Right ventricle myocardium inferior (tissue), 1 donor: ENCODE results near the gene SCMH1. TPM values are rescaled to one million over a fixed set of nuclear protein-coding genes. Genes with fewer than 3 reads are reported as not detected.
A peak's percentile ranks its signal among the peaks of the same experiment; 100 is the strongest.

Source experiments
- ATAC-seq: fragments of 200-7000 bp; cut with Tn5 transposase; one replicate; pipeline ENCODE4 v1.9.1; 2020; ENCODE audit warnings: mild to moderate bottlenecking, moderate library complexity
- DNase-seq: peaks from one replicate; pipeline ENCODE4 v3.0.0; 2021; ENCODE audit errors: missing footprints
- intact Hi-C: fragments of 100-400 bp; cut with DNase I; formaldehyde crosslinking; loops from one replicate; pipeline ENCODE4 v1.11.0; 2022
- total RNA-seq: library from RNA; stranded (reverse); fragmentation: NEBNext Ultra II Directional; extraction: Animal tissue kit (Norgen Biotek cat#: 25700); gene quantifications from one replicate; pipeline ENCODE4 v1.2.1, GENCODE V29; 2021
- donor health status: DM: no; HTN: yes; CAD: no; lungs with severe emphysema.

The SCMH1 gene
- total RNA-seq, 1 donor from 2014 or later = 41.1 TPM

GRCh38 chr1:40998668-40999067 is 243.4 kb downstream of the SCMH1 start:
- DNase-seq = no peak
- intact Hi-C loops = no loop called here
- no peak for ATAC-seq

DNA sequence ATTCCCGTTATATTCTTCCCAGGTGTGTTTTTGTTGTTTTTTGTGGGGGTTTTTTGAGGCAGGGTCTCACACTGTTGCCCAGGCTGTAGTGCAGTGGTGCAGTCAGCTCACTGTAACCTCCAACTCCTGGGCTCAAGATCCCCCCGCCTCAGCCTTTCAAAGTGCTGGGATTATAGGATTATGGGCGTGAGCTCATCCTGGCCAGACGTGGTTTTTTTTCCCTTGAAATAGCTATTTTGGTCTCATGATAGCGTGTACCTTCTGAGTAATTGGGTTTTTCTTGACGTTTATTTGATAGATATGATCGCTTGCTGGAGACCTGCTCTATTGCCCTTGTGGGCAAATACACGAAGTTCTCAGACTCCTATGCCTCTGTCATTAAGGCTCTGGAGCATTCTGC is 245.0 kb downstream of the SCMH1 start:
- ATAC-seq (no peak), DNase-seq (no peak)
- intact Hi-C loops = no loop called here

DNA sequence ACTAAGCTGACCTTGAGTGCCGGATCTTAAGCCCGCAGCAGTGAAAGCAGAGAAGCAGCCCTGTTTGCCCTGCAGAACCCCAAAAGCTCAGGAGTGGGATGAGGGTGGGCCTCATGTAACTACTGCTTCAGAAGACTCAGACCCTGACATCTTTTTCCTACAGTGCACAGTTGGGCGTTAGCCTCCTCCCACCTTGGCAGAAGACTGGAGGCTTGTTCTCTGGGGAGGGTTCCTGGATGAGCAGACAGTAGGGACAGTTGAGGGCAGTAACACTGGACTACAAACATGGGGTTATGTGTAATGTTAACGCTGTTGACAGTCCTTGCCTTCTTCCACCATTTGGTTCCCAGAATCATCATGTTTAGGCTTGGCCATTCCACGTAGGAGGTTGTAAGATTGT is 253.0 kb downstream of the SCMH1 start:
- DNase-seq = no peak
- no peak for ATAC-seq
- intact Hi-C loops = no loop called here

GRCh38 chr1:40988280-40988679 is 253.8 kb downstream of the SCMH1 start:
- intact Hi-C loops = no loop called here
- ATAC-seq = no peak

DNA sequence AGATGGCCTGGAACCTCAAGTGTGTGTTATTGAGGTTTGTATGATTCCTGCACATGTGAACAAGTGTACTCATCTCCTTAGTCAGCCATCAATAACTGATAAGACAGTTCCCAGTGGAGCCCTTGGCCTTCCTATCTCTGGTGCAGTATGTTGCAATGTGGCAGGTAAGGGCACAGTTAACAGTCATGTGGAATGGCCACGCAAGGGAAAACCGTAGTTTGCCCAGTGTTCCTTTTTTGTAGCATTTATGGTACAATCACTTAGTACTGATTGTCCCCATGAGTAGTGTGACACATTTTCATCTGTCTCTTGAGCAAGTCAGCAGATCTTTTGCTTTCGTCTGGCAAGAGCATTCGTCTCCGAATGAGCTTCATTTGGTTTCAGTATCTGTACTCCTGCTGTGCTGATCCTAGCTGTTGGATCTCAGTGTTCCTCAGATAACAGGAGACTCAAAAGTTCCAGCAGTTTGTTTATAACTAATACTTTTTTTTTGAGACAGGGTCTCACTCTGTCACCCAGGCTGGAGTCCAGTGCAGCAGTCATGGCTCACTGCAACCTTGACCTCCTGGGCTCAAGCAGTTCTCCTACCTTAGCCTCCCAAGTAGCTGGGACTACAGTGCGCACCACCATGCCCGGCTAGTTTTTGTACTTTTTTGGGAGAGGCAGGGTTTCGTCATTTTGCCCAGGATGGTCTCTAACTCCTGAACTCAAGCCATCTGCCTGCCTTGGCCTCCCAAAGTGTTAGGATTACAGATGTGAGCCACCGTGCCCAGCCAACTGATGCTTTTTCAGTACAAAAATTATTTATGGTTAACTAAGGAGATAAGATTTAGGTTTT is 254.4 kb downstream of the SCMH1 start:
- intact Hi-C loops = no loop called here
- ATAC-seq (peak; percentile 43), DNase-seq (no peak)

More at GRCh38 chr1:40988280-40988679, 253.8 kb downstream of the SCMH1 start:
- no peak for DNase-seq

- DNase-seq (no peak), ATAC-seq (peak; percentile 62)
- intact Hi-C loops = no loop called here
These were observed 255.2 kb downstream of the SCMH1 start for GRCh38 chr1:40986956-40987355.

DNA sequence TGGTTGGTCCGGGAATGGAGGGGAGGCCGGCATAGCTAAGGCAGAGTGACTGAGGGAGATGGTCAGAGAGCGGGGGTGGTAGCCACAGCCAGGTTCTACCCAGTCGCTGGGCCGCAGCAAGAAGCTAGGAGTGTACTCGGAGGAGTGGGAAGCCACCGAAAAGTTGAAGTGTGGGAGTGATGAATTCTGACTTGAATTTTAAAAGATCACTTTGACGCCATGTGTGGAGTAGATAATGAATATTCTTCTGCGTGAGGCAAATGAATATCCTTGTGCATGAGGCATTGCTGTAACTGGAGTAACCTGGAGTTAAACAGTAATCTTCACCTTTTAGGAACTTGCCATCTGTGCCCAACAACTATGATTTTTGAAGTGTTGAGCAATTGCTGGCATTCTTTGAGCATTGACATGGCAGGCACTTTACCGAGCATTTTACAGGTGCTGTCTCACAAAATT is 255.8 kb downstream of the SCMH1 start:
- no peak for ATAC-seq
- no peak for DNase-seq
- intact Hi-C loops = no loop called here

- intact Hi-C loops = no loop called here
- ATAC-seq (no peak), DNase-seq (no peak)
These were observed 256.2 kb downstream of the SCMH1 start for GRCh38 chr1:40985875-40986274.

GRCh38 chr1:40985161-40985560 is 256.9 kb downstream of the SCMH1 start:
- ATAC-seq (no peak), DNase-seq (no peak)
- intact Hi-C loops = no loop called here

GRCh38 chr1:40984531-40984930 is 257.6 kb downstream of the SCMH1 start:
- ATAC-seq = no peak
- intact Hi-C loops = no loop called here

DNA sequence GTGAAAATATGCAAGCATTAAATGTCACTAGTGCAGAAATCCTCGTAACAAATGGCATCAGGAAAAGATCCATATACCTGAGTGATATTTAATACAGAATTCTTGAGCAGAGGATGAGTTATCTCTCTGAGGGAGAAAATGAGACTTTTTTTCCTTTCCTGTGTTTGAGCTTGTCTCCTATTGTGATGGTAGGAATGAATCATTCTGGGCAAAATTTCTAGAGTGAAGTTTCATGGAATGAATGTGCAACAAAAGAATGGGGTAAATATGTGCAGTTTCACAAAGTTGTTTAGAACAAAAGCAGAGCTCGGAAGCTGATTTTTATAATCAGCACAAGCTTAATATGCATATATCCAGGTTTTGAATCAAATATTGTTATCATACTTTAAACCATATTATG is 258.0 kb downstream of the SCMH1 start:
- ATAC-seq (no peak), DNase-seq (no peak)
- intact Hi-C loops = no loop called here

More at GRCh38 chr1:40984531-40984930, 257.6 kb downstream of the SCMH1 start:
- DNase-seq = no peak

DNA sequence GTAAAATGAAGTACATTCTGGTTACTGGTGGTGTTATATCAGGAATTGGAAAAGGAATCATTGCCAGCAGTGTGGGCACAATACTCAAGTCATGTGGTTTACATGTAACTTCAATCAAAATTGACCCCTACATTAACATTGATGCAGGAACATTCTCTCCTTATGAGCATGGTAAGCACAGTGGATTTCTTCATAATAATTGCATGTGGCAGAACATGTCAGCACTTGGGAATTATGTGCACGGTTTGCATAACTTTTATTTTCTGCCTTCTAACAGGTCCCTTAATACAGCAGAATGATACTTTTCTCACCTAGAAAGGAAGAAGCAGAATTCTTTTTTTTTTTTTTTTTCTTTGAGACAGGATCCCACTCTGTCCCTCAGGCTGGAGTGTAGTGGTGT is 258.8 kb downstream of the SCMH1 start:
- intact Hi-C loops = no loop called here
- no peak for DNase-seq
- ATAC-seq = no peak

GRCh38 chr1:40982721-40983120 is 259.4 kb downstream of the SCMH1 start:
- intact Hi-C loops = no loop called here
- ATAC-seq (no peak), DNase-seq (no peak)

DNA sequence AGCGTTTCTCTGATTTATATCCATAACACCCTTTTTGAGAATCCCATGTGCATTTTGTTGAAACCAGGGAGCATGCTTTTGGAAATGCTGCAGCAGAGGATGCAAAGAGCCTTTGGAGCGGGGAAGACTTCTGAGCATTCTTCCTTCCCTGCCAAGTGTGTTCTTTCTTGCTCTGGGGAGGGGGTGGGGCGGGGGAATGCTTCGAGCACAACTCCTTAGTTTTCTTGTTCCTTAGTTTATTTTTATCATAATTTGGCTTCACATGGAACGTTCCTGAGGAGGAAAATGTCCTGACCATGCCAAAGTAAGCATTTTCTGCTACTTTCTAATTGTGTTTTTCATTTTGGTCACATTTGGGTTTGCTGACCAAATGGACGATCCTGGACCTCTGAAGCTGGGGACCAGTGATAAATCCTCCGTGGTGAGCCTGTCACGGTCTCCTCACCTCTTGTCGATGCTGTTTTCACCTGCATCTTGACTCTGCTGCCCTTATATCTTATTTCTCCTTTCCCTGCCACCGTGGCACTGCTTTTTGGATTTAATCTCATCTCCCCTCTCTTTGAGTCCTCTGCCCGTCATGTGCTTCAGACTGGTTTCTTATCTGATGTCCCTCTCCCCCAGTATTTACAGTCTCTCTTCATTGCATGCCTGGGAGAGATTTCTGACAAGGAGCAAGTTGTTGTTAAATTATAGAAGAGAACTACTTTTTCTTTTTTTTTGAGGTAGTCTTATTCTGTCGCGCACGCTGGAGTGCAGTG is 260.2 kb downstream of the SCMH1 start:
- DNase-seq (no peak), ATAC-seq (no peak)
- intact Hi-C loops = no loop called here

DNA sequence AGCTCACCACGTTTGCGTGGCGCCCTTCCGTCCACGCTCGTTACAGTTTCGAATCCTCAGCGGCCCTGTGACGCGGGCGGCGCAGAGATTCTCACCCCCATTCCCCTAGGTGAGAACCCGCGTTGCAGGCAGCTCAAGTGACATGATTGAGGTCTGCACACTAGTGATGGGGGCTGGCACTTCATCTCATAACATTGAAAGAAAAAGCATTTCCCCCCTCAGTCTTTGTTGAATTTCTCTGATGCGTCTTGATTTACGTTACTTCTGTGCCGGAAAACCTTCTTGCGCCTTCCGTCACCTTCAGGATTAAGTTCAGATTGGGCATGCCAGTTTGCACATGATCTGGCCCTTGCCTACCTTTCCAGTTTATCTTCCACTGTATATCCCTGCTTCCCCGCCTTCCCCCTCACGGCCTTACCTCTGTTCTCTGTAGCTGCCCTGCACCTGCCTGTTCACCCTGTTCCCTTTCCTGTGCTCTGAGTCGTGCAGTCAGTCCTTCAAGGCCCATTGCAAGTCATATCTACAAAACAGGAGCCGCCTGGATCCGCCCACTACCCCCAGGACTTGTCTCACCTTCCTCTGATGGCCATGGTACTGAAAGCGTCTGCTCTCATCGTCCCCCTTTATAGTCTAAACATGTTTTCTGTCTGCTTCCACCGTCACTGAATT is 261.5 kb downstream of the SCMH1 start:
- no peak for DNase-seq
- intact Hi-C loops = no loop called here
- no peak for ATAC-seq

DNA sequence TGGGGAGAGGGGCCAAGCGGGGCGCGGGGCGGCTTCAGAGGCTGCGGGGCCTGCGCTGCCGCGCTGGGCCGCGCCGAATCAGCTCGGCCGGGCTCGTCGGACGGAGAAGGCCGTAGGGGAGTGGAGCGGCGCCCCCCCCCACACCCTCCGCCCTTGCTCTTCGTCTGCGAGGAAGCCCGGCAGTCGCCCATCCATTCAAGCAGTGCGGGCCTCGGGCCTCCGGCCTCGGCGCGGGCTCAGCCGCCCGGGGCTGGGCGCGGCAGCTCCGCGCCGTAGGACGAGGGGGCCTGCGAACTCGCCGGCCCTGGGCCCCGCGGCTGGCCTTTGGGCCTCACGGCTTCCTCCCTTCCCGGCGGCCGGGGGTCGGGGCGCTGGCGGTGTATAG is 262.0 kb downstream of the SCMH1 start:
- intact Hi-C loops = no loop called here
- DNase-seq (no peak), ATAC-seq (peak; percentile 11)

DNA sequence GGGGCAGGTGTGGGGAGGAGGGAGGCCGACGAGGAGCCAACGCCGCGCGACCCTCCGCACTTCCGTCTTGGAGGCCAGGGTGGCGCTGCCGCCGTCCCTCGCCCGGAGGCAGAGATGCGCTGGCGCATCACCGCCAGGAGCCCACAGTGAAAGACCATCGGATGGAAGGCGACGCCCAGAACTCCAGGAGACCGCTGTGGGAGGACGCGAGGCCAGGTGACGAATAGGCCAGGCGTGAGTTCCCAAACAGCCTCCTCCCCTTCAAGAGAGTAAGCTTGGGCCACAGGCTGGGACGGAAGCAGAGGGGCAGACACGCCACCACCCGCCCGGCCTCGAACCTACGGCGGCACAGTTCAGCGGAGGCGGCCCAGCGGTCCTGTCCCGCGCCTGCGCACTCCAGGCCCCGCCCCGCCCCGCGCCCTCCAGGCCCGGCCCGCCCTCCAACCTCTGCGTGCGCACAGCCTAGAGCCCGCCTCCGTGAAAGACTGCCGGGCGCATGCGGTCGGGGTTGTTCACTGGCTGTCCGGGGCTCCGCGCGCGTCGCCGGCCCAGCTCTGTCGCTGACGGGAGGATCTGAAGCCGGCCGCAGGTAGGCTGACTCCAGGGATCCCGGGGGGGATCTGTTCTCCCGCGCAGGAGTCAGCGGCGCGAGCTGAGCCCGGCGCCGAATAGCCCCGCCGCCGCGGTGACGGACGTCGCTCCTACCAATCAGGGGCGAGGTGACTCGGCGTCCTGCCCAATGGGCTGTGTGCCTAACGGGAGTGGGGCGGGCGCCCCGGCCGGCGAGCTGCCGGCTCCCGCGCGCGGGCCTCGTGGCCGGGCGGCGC is 262.7 kb downstream of the SCMH1 start, which contains the start of gene CTPS1:
Gene CTPS1, plus strand, starts transcription at position 456 of the 827 bp plus-strand sequence. CDS start 3,595 bp downstream, outside the sequence.
- ATAC-seq = peak; percentile 97
- intact Hi-C loops = loop anchor here (5.0 kb wide), 1 partner anchor 263 kb away; the partner anchor contains the start of gene SCMH1

GRCh38 chr1:40978886-40979240 is 263.2 kb downstream of the SCMH1 start:
- intact Hi-C loops = loop anchor here (5.0 kb wide), 1 partner anchor 263 kb away; the partner anchor contains the start of gene SCMH1
- DNase-seq (no peak), ATAC-seq (no peak)

More for the DNA sequence above, 262.7 kb downstream of the SCMH1 start, which contains the start of gene CTPS1:
- peak; percentile 97 for DNase-seq
